GM23248 (cell line): ENCODE measurements around the gene RELB. TPM values are rescaled to one million over a fixed set of nuclear protein-coding genes. Genes with fewer than 3 reads are reported as not detected.

ENCODE experiments used
- DNase-seq: peaks from one replicate; pipeline ENCODE4 v3.0.0-alpha.2; 2015
- H2AFZ ChIP-seq: fragments of 200-600 bp; sonication (generic); 2 replicates; pipeline ENCODE4 v1.6.1; 2016; ENCODE audit warnings: antibody characterized with exemption
- H3F3A ChIP-seq: fragments of 200-600 bp; sonication (generic); 2 replicates; pipeline ENCODE4 v1.6.1; 2016; ENCODE audit warnings: mild to moderate bottlenecking, antibody characterized with exemption, mixed run types; ENCODE audit not compliant: insufficient read depth
- H3K27ac ChIP-seq: fragments of 200-600 bp; sonication (generic); 2 replicates; pipeline ENCODE4 v1.5.1; 2016; ENCODE audit warnings: mild to moderate bottlenecking
- H3K27me3 ChIP-seq: fragments of 200-600 bp; sonication (generic); replicated peaks from 2 replicates; pipeline ENCODE4 v1.6.1; 2016; ENCODE audit warnings: mild to moderate bottlenecking; ENCODE audit not compliant: insufficient read depth
- H3K36me3 ChIP-seq: fragments of 200-600 bp; sonication (generic); 2 replicates; pipeline ENCODE4 v1.6.1; 2016; ENCODE audit warnings: low read depth, mild to moderate bottlenecking
- H3K4me1 ChIP-seq: fragments of 200-600 bp; sonication (generic); 2 replicates; pipeline ENCODE4 v1.6.1; 2016; ENCODE audit warnings: mild to moderate bottlenecking; ENCODE audit not compliant: insufficient read depth
- H3K4me2 ChIP-seq: fragments of 200-600 bp; sonication (generic); one replicate; pipeline ENCODE4 v1.6.1; 2016; ENCODE audit warnings: mild to moderate bottlenecking; ENCODE audit not compliant: unreplicated experiment
- H3K4me3 ChIP-seq: fragments of 200-600 bp; sonication (generic); 2 replicates; pipeline ENCODE4 v1.5.1; 2016; ENCODE audit warnings: mild to moderate bottlenecking
- H3K79me2 ChIP-seq: fragments of 200-600 bp; sonication (generic); 2 replicates; pipeline ENCODE4 v1.6.1; 2016; ENCODE audit warnings: mild to moderate bottlenecking; ENCODE audit not compliant: insufficient read depth
- H3K9ac ChIP-seq: fragments of 200-600 bp; sonication (generic); 2 replicates; pipeline ENCODE4 v1.6.1; 2016; ENCODE audit warnings: mild to moderate bottlenecking
- H3K9me2 ChIP-seq: fragments of 200-600 bp; sonication (generic); 2 replicates; pipeline ENCODE4 v1.6.1; 2016; ENCODE audit warnings: mixed run types, mild to moderate bottlenecking, moderate library complexity; ENCODE audit not compliant: insufficient read depth
- H3K9me3 ChIP-seq: fragments of 200-600 bp; sonication (generic); one replicate; pipeline ENCODE4 v1.6.1; 2017; ENCODE audit warnings: low read depth
- H4K20me1 ChIP-seq: fragments of 200-600 bp; sonication (generic); 2 replicates; pipeline ENCODE4 v1.6.0; 2016; ENCODE audit not compliant: insufficient read depth
- EZH2 ChIP-seq: fragments of 200-600 bp; sonication (generic); IDR thresholded peaks from 2 replicates; pipeline ENCODE4 v1.6.1; 2018; ENCODE audit warnings: antibody characterized with exemption, mild to moderate bottlenecking; ENCODE audit not compliant: insufficient read depth, poor library complexity, severe bottlenecking
- EZH2phosphoT487 ChIP-seq: fragments of 200-600 bp; sonication (generic); IDR thresholded peaks from 2 replicates; pipeline ENCODE4 v1.6.1; 2018; ENCODE audit warnings: antibody characterized with exemption, moderate library complexity, mild to moderate bottlenecking, low read depth; ENCODE audit not compliant: insufficient read depth
- WGBS, 2 experiments: methylation state at CpG; one replicate each; pipeline ENCODE4 v1.1.6; 2015 to 2017; ENCODE audit warnings: low lambda C conversion rate in 2 of 2, low coverage in 1 of 2; ENCODE audit errors: missing lambda C conversion rate in 2 of 2; 5-methylcytosine and 5-hydroxymethylcytosine counted together
- in situ Hi-C: fragments of 300-500 bp; cut with MboI; formaldehyde crosslinking; loops from 2 replicates; pipeline ENCODE4 v1.15.0; 2020
- polyA plus RNA-seq: library from polyadenylated mRNA; unstranded; fragments of >200 nt; fragmentation: Nextera tagmentation; extraction: Ambion mirVana; gene quantifications from 2 replicates; pipeline ENCODE4 v1.2.1, GENCODE V29; 2016
- total RNA-seq: library from RNA; depleted of rRNA; stranded (reverse); fragments of >200 nt; shearing (Covaris generic); gene quantifications from 2 replicates; pipeline ENCODE4 v1.2.3, GENCODE V29; 2014

RELB gene
- total and polyA plus RNA-seq, 2 experiments from 2014 or later = 10.0 to 12.5 TPM

DNA sequence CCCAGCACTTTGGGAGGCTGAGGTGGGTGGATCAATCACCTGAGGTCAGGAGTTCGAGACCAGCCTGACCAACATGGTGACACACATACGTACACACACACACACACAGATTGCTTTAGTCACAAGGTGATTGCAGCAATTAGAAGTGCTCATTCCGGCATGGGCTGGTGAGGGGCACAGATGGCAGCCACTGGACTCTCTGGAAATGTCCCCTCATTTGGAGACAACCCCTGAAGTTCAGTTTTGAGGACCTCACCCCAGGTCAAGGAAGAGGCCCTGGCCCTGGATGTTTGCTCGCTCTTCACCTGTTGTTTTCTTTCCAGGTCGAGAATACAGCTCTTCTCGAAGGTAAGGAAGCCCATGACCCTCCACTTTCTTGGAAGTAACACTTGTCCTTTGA lies 69.0 kb downstream of the RELB start:
- no peak overlapping the region for H3K4me2 ChIP-seq
- peaks cover 15% of the 10 kb centered on the region; the same call in 1 of the 2 replicates for H3F3A ChIP-seq
- in situ Hi-C loops = no loop called here
- no peak overlapping the region for H3K4me3 ChIP-seq
- WGBS, 2 experiments = 90 to 91% methylated on average over 6 of the region's 6 CpGs
- no peaks in the 10 kb centered on the region for H3K4me1 ChIP-seq
- H3K9me2 ChIP-seq = no peaks in the 10 kb centered on the region
- H3K27ac ChIP-seq = no peak overlapping the region
- H3K27me3 ChIP-seq = no peaks in the 10 kb centered on the region
- no peaks in the 10 kb centered on the region for H3K9me3 ChIP-seq
- no peaks in the 10 kb centered on the region for H3K79me2 ChIP-seq
- TF ChIP-seq EZH2 (no peak), EZH2phosphoT487 (no peak)
- no peaks in the 10 kb centered on the region for H4K20me1 ChIP-seq
- no peak overlapping the region for H3K9ac ChIP-seq
- H3K36me3 ChIP-seq = peaks cover 12% of the 10 kb centered on the region; the same call in 1 of the 2 replicates
- DNase-seq = no peak
- no peak overlapping the region for H2AFZ ChIP-seq

DNA sequence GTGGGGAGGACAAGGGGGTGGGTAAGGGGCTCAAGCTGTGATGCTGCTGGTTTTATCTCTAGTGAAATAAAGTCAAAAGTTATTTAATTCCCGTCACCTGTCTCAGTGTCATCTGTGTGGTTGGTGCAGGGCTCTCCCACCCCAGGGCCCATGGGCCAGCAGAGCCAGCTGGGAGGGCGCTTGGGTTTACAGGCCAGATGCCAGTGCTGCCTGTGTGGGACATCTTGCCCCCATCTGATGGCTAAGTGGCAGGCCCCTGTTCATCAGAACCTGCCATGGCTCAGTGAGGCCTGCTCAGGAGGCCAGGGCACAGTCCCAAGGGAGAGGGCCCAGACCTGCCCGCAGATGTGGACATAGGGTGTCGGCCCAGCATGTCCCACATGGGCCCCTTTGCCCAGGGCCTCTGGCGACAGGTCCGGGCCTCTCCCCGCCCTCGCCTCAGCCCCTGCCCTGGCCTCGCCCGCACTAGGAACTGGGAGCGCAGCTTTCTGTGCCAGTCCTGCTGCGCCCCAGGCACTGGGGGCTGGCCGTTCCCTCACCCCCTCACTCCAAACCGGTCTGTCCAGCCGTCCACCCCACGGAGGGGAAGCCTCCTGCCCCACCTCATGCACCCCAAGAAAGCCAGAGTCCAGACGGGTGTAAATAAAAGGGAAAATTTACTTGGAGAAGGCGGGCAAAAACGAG lies 69.7 kb downstream of the RELB start:
- TF ChIP-seq EZH2 = no peak
- TF ChIP-seq EZH2phosphoT487 = no peak
- H3K9me2 ChIP-seq = no peaks in the 10 kb centered on the region
- H3K9me3 ChIP-seq = no peaks in the 10 kb centered on the region
- H3K79me2 ChIP-seq = no peaks in the 10 kb centered on the region
- peaks cover 15% of the 10 kb centered on the region; the same call in 1 of the 2 replicates for H3F3A ChIP-seq
- no peak overlapping the region for H2AFZ ChIP-seq
- H3K4me2 ChIP-seq = no peak overlapping the region
- H3K4me1 ChIP-seq = no peaks in the 10 kb centered on the region
- no peak overlapping the region for H3K9ac ChIP-seq
- H3K27me3 ChIP-seq = no peaks in the 10 kb centered on the region
- no peaks in the 10 kb centered on the region for H4K20me1 ChIP-seq
- DNase-seq = no peak
- no peak overlapping the region for H3K27ac ChIP-seq
- H3K4me3 ChIP-seq = no peak overlapping the region
- H3K36me3 ChIP-seq = peaks cover 8% of the 10 kb centered on the region; the same call in 1 of the 2 replicates
- WGBS, 2 experiments = 89 to 91% methylated on average over 11 to 19 of the region's 19 CpGs
- in situ Hi-C loops = no loop called here

DNA sequence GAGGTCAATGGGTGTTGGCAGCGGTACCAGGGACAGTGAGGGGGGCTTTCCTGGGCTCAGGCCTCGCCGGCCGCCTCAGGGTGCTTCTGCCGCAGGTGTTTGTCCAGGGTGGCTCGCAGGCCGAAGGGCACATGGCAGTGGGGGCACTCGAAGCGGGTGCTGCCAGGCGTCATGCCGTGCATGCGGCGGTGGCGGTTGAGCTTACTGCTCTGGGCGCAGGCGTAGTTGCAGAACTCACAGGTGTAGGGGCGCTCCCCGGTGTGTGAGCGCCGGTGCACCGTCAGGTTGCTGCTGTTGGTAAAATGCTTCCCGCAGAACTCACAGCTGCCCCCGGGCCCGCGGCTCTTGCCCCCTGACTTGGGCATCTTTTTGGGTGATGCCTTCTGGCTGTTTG lies 70.3 kb downstream of the RELB start:
- no peak for DNase-seq
- Histone ChIP-seq H3K27ac (no peak overlapping the region), H3K4me1 (no peaks in the 10 kb centered on the region), H3F3A (peaks cover 15% of the 10 kb centered on the region; the same call in 1 of the 2 replicates), H3K79me2 (no peaks in the 10 kb centered on the region), H3K4me2 (no peak overlapping the region), H4K20me1 (no peaks in the 10 kb centered on the region), H2AFZ (no peak overlapping the region), H3K9ac (no peak overlapping the region), H3K36me3 (peaks cover 8% of the 10 kb centered on the region; the same call in 1 of the 2 replicates), H3K4me3 (no peak overlapping the region), H3K9me2 (no peaks in the 10 kb centered on the region), H3K27me3 (no peaks in the 10 kb centered on the region), H3K9me3 (no peaks in the 10 kb centered on the region)
- in situ Hi-C loops = no loop called here
- no peak for TF ChIP-seq EZH2phosphoT487
- TF ChIP-seq EZH2 = no peak
- WGBS, 2 experiments = 92 to 93% methylated on average over 25 of the region's 25 CpGs

DNA sequence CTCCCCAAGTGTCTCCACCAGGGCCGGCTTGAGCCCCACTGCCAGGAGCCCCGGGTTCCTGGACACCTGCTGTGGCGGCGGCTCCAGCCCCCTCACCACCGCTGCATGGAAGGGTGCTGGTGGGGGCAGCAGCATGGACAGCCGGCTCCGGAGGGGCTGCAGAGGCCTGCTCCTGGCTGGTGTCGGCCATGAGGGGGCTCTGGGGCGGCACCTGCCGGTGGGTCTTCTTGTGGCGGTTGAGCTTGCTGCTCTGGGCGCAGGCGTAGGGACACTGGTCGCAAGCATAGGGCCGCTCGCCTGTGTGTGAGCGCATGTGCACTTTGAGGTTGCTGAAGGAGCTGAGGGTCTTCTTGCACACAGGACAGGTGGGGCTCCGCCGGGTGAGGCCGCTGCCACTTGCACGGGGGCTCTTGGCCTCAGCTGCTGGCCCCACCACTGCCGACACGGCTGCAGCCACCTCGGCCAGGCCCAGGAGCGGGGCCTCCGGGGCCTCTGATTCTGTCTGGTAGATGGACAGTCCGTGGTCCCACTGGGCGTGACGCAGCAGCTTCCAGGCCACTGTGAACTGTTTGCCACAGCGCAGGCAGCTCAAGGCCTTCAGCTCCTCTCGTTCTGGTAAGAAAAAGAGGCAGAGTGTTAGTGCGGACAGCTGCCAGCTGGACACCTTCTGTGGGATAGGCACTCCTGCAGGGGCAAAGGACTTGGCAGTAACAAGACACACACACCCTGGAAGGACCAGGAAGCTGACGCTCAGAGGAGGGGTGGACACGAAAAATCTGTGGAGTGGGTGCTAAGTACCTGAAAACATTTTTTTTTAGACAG lies 70.9 kb downstream of the RELB start:
- H2AFZ ChIP-seq = no peak overlapping the region
- H3F3A ChIP-seq = peaks cover 19% of the 10 kb centered on the region; the same call in 1 of the 2 replicates
- H4K20me1 ChIP-seq = no peaks in the 10 kb centered on the region
- H3K4me2 ChIP-seq = no peak overlapping the region
- H3K27me3 ChIP-seq = no peaks in the 10 kb centered on the region
- 82 to 84% methylated on average over 33 to 34 of the region's 34 CpGs for WGBS, 2 experiments
- H3K36me3 ChIP-seq = peaks cover 8% of the 10 kb centered on the region; the same call in 1 of the 2 replicates
- H3K4me3 ChIP-seq = no peak overlapping the region
- no peaks in the 10 kb centered on the region for H3K79me2 ChIP-seq
- in situ Hi-C loops = no loop called here
- H3K9me3 ChIP-seq = no peaks in the 10 kb centered on the region
- TF ChIP-seq EZH2phosphoT487 (no peak), EZH2 (no peak)
- DNase-seq = no peak
- H3K4me1 ChIP-seq = no peaks in the 10 kb centered on the region
- no peaks in the 10 kb centered on the region for H3K9me2 ChIP-seq
- H3K27ac ChIP-seq = no peak overlapping the region
- H3K9ac ChIP-seq = no peak overlapping the region
